Astrocyte (in vitro differentiated cells and primary cell): ENCODE results near the gene GALNT18.

ENCODE experiments used
- EZH2 ChIP-seq: IDR thresholded peaks from 2 replicates; pipeline ENCODE4 v1.6.1; 2012; ENCODE audit warnings: mild to moderate bottlenecking, low read length, inconsistent platforms; ENCODE audit not compliant: insufficient read depth
- TF ChIP-seq, protein P1 (sequence below): IDR thresholded peaks from 2 replicates; pipeline ENCODE4 v1.5.1; 2011; ENCODE audit warnings: low read depth, mild to moderate bottlenecking, inconsistent platforms, low read length, moderate library complexity; ENCODE audit not compliant: insufficient read depth

DNA sequence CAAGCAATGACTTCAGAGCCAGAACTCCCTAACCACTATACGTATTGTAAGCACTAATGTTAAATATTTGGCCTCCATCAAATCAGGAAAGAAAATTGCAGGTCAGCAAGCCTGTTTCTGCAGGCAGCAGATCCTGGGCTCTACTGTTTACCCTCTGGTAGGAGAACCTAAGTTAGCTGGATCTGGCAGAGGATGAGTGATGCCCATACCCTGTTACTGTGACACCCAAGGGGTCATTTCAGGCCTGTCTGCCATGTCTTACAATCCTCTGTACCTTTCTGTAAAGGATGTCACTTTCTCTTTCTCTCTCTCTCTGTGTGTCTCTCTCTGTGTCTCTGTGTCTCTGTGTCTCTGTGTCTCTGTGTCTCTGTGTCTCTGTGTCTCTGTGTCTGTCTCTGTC is 375.6 kb downstream of the GALNT18 start:
- TF ChIP-seq, protein P1, sequence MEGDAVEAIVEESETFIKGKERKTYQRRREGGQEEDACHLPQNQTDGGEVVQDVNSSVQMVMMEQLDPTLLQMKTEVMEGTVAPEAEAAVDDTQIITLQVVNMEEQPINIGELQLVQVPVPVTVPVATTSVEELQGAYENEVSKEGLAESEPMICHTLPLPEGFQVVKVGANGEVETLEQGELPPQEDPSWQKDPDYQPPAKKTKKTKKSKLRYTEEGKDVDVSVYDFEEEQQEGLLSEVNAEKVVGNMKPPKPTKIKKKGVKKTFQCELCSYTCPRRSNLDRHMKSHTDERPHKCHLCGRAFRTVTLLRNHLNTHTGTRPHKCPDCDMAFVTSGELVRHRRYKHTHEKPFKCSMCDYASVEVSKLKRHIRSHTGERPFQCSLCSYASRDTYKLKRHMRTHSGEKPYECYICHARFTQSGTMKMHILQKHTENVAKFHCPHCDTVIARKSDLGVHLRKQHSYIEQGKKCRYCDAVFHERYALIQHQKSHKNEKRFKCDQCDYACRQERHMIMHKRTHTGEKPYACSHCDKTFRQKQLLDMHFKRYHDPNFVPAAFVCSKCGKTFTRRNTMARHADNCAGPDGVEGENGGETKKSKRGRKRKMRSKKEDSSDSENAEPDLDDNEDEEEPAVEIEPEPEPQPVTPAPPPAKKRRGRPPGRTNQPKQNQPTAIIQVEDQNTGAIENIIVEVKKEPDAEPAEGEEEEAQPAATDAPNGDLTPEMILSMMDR: no peak
- no peak for TF ChIP-seq EZH2
